Eye (tissue), 1 donor: ENCODE data around the gene NOL4L.
A peak's percentile ranks its signal among the peaks of the same experiment; 100 is the strongest.
"Not testable (repeated sequence)": the region's sequence is repeated elsewhere in the genome, so short reads cannot be mapped to it uniquely, and the experiment has no call there.

ENCODE experiments used
- DNase-seq: peaks from one replicate; pipeline ENCODE4 v3.0.0-alpha.2; 2015

NOL4L gene

DNA sequence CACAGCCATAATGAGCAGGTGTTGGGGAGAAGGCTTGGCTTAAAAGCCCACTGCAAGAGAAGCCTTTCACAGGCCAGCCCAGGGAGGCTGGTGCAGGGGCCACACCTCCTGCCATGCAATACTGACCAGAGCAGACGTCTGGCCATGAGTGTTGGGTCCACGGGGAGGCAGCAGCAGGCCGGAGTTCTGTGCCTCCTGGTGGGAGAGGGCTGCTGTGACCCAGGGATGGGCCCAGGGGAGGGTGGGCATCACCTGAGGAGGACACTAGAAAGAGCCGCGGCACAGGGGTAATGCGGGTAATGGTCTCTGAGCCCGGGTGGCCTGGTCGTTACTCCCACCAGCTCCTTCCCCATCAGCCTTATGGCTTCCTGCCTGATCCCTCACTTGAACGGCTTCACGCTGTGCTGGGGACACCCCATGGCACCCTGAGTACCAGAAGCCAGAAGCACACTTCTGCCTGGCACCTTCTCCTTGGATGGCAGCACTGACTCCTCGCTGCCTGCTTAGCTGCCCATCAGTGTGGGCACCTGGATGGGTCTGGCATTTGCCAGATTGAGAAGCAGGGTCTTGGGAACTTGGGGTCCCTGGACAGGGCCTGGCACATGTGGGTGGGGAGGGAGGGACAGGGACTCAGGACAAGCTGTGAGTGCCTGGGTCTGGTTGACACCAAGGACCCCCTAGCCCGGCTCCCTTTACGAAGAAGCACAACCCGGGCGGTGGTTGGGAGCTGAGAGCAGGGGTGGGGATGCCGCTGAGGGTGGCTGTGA is 118.2 kb downstream of the NOL4L start:
- DNase-seq, result no peak

DNA sequence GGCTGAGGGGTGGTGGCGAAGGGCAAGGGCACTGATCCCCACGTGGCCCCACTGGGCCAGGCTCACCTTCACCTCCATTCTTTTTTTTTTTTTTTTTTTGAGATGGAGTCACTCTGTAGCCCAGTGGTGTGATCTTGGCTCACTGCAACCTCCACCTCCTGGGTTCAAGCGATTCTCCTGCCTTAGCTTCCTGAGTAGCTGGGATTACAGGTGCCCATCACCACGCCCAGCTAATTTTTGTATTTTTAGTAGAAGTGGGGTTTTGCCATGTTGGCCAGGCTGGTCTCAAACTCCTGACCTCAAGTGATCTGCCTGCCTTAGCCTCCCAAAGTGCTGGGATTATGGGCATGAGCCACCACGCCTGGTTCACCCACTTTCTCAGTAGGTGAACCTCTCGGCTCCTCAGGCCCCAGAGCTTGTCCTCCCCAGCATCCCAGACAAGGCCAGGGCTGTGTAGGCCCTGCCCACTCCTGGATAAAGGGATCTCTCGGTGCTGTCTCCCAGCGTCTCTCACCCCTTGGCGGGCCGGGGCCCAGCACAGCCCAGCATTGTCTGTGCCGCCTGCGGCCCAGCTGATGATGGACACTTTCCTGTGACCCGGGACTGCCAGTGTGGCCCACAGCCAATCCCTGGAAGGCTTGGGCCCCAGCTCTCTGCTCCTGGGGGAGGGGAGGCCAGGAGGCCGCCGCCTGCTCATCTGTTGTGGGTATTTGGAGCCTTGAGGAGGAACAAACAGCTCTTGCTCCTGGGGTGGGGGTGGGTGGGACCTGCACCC is 119.0 kb downstream of the NOL4L start:
- not testable (repeated sequence) for DNase-seq

DNA sequence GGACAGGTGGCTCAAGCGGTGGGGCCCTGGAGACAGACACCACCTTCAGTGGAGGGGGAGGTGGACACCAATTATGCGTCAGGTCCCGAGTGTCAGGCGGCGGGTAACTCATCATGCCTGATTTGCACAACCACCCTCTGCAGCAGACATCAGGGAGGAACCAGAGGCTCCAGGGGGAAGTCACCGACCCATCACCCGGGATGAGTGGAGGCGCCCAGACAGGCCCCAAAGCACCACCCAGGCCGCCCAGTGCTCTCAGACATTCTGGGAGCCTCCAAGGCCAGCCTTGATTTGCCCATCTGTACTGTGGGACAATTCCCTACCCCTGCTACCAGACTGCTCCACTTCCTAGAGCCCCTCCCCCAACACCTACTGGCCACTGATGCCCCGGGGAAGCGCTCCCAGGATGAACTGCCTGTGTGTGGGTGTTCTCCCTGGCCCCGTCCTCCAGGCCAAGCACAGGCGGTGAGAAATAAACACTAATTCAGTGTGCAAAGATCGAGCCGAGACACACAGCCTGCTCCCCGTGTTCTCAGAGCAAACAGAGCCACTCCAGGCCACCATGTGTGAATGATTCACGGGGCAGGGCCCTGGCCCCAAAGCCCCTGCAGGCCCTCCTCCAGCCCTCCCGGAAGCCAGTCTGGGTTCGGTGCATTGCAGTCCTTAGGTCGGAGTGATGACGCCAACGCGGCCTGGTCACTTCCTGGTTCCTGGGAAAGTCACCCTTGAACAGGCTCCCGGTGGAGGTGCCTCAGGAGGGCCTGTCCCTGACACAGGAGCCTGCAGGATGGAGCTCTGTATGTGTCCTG is 119.8 kb downstream of the NOL4L start:
- no peak for DNase-seq

DNA sequence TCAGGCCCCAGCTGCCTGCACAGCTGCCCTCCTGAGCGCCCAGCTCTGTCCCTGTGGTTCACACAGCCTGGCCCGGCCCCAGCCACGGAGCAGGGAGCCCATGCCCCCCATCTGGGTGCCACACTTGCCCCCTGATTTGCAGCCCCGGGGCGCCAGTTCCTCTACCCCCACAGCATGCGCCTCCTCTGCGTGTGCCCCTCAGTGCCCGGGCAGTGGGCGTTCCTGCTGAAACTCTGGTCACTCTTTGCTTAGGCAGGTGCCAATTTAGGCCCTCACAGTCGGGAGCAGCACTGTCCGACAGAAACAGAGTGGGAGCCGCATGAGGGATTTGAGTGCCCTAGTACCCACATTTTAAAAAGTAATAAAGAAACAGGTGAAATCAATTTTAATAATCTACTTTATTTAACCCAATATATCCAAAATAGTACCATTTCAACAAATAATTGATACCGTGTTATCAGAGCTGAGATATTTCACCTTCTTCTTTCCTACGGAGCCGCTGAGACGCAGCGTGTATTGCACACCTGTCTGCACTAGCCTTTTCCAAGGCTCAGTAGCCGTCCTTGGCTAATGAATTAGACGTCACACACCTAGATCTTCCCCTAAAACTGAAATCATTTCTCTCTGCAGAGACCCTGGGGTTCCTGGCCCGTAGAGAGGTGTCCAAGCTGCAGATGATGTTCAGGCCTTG is 120.6 kb downstream of the NOL4L start:
- no peak for DNase-seq

DNA sequence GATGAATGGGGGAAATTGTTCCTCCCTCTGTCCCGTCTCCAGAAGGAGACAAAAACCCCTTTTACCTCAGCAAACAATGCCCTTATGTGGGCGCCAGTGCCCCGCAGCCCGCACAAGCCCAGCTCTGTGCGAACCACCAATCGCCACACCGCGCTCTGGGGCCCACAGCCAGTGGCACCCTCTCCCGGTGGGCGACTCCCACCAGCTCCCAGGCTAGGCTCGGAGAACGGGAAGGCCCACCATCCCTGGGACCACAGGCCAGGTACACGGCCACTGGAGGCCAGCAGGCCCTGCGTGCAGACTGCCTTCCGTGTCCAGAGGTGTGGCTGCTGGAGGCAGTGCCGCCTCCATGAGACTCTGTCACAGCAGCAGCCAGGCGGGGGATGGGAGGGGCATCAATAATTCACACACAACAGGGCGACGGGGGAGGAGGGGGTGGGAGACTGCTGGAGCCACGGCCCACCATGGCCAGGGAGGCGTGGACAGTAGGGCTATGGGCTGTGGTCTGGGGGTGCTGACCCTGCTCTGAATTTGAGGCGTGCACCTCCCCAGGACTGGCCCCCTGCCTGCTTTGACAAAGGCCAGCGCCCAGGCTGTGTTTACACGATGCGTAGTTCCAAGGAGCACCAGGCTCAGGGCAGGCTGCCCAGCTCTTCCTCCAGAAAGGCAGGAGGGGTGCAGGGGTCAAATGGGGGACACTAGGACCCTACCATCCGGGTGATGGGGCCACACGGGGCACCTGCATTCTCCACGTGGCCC is 121.3 kb downstream of the NOL4L start:
- DNase-seq, result peak; percentile 85

DNA sequence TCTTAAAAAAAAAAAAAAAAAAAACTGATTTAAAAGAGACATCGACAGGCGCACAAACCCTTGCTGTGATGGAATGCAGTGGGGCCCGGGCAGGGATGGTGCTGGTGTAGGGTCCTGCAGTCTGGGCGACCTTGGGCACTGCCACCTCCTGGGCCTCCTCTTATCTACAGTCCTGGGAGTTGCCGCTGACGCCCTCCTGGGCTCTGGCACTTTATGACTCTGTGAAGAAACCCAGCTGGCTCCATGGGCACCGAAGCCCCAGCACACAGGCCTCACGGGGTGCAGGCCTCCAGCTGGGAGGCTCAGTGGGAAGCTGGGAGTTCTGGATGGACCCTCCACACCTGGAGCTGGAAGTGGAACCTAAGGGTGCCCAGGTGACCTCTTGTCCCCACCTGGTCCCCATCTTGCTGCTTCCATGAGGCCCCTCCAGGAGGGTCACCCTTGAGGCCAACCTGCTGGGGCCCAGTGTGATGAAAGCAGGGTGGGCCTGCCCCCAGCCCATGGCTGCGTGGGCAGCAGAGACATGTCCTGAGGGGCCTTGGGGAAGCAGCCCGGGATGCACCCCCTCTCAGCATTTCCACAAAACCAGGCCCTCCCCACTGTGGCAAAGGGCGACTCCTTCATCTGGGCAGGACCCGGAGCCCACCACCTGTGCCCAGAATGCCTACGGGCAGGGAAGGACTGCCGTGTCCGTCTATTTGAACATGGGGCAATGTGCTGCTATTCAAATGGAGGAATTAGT is 122.1 kb downstream of the NOL4L start:
- no peak for DNase-seq

DNA sequence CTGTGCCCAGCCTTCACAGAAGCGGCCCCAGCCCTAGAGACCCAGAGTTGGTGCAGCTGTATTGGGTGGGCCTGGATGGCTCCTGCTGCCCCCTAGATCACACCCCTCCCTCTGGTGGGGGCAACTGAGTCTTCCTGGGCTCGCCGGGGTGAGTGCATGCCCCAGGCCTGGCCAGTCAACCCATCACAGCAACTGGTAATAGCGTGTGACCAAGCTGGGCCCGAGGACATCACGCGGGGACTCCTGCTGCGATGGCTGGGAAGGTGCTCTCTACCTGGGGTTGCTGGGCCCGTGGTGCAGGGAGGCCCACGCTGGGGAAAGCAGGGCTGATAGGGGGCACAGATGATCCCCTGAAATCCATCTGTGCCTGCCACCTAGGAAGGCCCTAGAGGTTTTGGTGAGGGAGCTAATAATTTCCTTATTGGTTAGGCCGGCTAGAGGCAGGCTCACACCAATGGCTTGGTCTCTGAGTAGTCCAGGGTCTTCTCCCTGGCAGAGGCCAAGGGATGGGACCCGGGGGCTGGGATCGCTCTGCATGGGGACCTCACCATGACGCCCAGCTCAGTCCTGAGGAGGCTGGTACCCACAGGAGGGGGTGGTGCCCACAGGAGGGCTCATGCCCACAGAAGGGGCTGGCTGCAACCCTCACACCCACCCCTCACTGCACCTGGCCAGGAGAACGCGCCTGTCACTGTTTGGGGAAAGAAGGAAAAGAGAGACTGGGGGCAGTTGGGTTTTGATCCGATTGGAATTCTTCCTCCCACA is 123.1 kb downstream of the NOL4L start:
- no peak for DNase-seq

DNA sequence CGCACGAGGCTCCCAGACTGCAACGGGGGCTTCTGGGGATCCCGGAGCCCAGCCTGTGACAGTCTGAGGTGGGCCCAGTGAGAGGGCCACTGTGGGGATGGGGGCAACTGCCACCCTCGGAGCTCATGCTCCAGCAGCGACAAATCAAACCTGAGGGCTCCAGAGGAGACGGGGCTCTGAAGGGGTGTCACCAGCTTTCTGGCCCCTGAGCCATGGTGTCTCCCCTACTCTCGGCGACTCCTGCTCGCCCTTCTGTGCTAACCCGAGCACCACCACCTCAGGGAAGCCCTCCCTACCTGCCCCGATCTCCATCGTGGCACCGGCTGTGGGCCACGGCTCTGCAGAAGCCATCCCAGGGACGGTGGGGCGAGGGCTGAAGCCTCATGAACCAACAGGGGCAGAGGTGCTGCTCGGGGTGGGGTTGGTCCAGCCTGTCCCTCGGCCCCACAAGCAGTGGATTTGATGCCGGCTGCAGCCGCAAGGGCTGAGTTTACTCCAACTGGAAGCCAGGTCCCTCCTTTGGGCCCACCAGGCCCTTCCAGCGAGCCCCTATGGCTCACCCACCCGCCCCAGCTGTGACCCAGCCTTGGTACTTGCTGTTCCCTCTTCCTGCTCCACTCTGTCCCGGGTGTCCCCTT is 124.3 kb downstream of the NOL4L start:
- no peak for DNase-seq

DNA sequence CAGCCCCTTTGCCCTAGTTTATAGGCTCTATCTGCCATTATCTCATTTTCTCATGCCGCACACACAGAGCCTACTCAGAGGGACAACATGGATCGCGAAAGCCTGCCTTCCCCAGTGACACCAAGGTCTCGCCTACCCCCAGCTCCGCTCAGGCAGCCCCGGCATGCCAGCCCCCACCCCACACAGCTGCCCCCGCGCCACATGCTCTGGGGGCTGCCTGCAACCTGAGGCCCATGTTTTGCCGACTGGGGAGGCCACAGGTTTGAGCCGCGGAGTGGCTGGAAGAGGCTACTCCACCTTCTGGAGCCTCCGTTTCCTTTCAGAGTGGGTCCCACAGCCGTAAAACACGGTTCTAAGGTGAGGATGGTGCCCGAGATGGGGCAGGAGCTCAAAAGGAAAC is 124.9 kb downstream of the NOL4L start:
- DNase-seq, result no peak

DNA sequence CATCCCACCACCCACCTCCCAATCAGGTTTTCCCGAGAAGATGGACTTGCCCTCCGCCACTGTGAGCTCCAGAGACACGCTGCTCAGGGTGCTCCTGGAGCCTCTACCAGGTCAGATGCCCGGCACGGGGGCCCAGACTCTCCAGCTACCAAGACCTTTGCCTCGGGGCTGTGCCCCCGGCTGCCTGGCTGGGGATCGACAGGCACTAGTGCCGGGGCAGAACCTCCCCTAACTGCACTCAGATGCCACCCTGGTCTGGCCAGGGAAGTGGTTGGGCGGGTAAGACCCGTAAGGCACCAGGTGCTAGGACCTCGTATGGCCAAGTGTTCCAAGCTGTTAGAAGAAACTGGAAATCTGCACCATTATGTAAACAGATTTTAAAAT is 126.3 kb downstream of the NOL4L start:
- DNase-seq, result no peak

DNA sequence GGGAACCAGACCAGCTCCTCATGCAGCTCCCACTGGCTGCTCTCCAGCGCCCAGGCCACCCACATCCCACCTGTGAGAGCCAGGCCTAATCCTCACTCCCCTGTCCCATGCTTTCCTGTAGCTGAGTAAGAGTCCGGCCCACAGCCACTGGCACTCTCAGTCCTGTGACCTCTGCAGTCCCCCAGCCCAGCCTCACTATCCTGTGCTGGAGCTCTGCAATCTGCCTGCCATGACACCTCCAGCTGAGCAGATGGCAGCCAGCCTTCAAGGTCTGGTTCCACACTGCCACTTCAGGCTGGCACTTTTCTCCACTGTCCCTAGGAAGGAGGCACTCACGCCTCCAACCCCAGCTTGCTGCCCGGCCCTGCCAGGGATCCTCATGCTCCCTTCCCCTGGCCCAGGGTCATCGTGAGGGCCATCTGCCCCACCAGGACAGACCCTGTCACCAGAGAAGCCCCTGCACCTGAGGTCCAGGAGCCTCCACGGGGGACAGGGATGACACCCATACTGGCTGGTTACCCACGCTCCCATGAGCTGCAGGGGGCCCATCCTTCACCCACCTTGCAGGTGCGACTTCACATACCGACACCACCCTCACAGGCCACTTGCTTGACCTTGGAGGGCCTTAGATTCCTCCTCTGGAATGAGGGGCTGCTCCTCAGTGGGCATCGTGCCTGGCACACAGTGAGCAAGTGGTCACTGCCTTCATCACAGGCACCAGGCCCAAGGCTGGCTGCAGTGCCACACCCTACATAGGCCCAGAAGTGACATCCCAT is 126.9 kb downstream of the NOL4L start:
- no peak for DNase-seq

DNA sequence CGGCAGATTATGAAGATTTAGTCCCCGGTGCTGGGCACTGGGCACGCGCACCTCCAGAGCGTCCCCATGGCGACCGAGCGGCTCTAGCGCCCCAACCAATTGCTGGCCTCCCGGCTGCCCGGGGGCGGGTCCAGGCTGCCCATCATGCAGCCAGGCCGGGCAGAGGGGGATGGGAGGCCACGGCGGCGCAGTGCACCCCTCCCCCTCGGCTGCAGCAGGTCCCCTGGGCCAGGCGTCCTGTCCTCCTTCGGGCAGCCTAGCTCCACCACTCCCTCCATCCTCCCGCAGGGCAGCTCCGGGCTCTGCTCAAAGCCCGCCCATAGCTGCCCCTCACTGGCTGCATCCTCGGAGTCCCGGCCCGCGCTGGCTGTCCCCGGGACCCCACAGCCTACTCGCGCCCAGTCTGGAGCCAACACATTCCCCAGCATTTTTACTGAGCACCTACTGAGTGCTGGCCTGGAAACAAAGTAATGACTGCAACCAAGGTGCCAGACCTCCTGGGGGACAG is 127.6 kb downstream of the NOL4L start:
- DNase-seq, result peak; percentile 95

DNA sequence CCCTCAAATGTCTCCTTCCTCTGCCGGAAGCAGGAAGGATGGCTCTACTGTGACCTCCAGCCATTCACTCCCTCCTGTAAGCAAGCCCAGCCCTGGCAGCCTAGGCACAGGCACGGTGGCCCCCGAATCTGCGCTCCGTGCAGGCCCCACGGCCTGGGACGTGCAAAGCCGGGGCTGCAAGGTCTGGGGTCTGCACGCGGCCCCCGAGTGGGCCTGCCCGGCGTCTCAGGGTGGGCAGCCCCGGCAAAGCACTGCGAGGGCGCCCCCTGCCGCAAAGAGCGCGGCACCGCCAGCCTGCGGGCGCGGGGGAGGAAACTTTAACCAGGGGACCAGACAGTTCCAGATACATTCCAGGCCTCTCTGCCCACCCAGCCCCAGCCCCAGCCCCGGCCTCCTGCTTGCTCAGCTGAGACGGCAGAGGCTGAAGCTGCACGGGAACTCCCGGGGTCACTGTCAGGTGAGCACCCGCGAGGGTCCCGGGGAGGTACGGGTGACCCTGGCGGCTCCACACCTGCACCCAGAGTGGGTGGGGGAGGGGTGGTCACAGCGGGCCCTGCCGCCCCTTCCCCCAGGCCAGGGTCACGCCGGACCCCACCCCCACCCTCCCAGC is 128.2 kb downstream of the NOL4L start:
- peak; percentile 91 for DNase-seq

DNA sequence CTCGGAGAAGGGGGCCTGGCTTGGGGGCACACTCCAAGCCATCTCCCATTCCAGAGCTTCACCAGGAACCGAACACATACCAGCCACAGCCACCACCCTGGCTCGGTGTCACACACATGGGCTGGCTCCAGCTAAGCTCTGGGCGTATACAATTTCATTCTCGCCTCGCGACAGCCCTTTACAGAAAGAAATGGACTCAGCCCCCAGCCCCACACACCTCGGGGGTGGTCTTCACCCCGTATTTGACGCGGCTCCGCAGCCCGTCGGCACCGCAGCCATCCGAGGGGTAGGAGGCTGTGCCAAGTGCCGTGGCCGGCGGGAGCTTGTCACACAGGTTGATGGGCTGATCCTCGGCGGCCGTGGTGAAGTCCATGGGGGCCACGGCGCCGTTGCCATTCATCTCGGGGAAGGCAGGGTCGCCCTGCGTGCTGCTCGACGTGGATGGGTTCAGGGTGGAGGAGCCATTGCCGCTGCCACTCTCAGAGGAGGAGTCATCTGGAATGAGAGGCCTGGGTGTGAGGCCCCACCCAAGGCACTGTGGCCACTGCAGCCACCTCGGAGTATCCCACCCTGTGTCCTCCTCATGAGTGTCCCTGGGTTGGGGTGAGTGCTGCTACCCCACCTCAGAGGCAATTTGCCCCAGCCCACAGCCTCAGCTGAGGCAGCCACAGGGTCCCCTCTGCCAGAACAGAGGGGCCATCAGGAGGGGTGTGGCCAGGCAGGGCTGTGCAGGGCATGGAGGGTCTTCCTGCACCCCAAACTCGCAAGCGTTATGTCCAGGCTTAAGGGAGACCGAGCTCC is 129.0 kb downstream of the NOL4L start:
- DNase-seq, result no peak

DNA sequence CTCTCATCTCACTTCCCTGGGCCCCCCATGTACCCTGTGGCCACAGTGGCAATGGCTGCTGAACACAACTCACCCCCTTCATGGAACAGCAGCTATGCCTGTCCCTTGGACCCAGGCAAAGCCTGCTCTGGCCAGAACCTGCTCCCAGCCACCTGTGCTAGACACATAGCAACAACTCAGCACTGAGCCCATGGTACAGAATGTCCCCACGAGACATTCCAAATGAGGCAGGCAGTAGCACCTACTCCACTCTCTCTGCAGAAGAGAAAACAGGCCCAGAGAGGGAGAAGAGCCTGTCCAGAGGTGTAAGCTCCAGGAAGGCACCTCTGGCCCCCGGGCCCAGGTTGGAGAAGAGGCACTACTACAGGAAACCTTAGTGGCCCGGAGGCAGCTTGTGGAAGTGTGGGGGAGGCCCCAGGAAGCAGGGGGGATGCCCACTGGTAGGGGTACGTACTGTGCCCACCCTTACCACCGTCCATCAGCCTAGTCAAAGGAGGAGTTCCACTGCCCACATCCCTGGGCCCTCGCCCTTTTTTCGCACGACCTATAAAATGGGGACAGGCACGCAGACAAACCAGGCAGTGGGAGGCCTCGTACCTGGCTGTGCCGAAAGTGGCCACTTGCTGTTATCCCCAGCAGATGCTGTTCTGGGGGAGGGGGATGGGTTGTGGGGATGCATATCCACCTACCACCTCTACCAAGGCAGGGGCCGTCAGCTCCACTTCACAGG is 129.8 kb downstream of the NOL4L start:
- no peak for DNase-seq

DNA sequence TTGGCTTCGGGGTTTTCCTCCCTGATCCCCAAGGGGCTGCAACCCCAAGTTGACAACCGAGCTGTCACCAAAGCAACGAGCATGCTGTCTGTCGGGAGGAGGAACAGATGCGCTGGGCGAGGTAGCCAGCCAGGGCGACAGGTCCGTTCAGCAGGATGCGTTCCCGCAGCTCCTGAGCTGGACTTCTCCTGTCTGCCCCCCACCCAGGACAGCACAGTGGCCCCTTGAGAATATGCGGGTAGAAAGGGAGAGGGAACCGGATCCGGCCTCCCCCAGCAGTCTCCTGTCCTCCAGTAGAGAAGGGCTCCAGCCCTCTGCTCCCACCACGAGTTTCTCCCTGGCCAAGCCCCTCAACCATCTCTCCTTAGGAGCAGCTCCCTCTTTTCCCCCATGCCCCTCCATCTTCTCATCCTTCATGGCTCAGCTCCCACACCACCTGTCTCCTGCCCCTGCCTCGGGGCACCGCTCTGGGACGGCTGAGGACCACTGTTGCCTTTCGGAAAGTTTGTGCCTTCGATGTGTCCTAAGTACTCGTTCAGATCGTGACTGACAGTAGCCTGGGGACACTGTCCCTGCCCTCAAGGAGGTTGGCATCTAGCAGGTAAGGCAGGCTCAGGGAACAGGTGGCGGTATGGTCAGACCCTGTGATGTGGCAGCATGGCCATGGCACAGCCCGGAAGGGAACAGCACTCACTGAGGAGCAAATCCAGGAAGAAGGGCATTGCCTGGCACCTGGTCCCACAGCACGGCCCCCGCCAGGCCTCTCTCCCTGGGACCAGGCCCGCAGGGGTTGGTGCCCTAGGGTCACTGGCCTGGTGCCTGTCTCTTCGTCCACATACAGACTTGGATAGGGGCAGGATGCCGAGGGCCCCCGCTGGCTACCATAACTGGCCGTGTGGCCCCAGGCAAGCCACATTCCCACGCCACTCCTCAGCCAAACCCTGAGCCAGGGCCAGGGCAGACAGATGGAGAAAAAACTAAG is 130.7 kb downstream of the NOL4L start:
- no peak for DNase-seq
